Epithelial cell of esophagus (primary cell): ENCODE data around the gene PSMD12.

ENCODE experiments used
- DNase-seq: peaks from one replicate; pipeline ENCODE4 v3.0.0; 2010; ENCODE audit warnings: low read depth
- H3K4me3 ChIP-seq: 2 replicates; pipeline ENCODE4 v1.5.1; 2011; ENCODE audit warnings: mild to moderate bottlenecking, low read length, control low read depth
- CTCF ChIP-seq: IDR thresholded peaks from 2 replicates; pipeline ENCODE4 v1.5.1; 2011; ENCODE audit warnings: low read depth, mild to moderate bottlenecking, low read length, control low read depth, inconsistent platforms; ENCODE audit not compliant: insufficient read depth; ENCODE audit errors: missing control alignments

Gene PSMD12

GRCh38 chr17:67377488-67378453 lies 11.4 kb upstream of the PSMD12 start:
- TF ChIP-seq CTCF = peak; percentile 7
- DNase-seq = peak; percentile 56
- peak overlapping the region; percentile 86 for H3K4me3 ChIP-seq

- peak; percentile 3 for TF ChIP-seq CTCF
- peak; percentile 90 for DNase-seq
- H3K4me3 ChIP-seq = peak within 1 kb of the TSS; percentile 86
Measured at GRCh38 chr17:67376737-67377487, 10.5 kb upstream of the PSMD12 start, which contains the start of gene PITPNC1. Gene PITPNC1 (plus strand): TSS chr17:67377281.

GRCh38 chr17:67376415-67376736 lies 10.0 kb upstream of the PSMD12 start:
- no peak for TF ChIP-seq CTCF
- DNase-seq = no peak
- peak overlapping the region; percentile 86 for H3K4me3 ChIP-seq

GRCh38 chr17:67375716-67376115 lies 9.3 kb upstream of the PSMD12 start:
- DNase-seq = no peak
- TF ChIP-seq CTCF = no peak
- no peak overlapping the region for H3K4me3 ChIP-seq

- DNase-seq = no peak
- H3K4me3 ChIP-seq = no peak overlapping the region
- TF ChIP-seq CTCF = no peak
Measured at GRCh38 chr17:67375054-67375427, 8.7 kb upstream of the PSMD12 start.

GRCh38 chr17:67374329-67375053 lies 8.1 kb upstream of the PSMD12 start:
- TF ChIP-seq CTCF = peak; percentile 88
- no peak overlapping the region for H3K4me3 ChIP-seq
- peak; percentile 90 for DNase-seq
